NCI-H510A (cell line): ENCODE results near the gene AXIN1.
A peak's percentile ranks its signal among the peaks of the same experiment; 100 is the strongest.
"Not testable (repeated sequence)": the region's sequence is repeated elsewhere in the genome, so short reads cannot be mapped to it uniquely, and the experiment has no call there.

Experiments used
- DNase-seq: peaks from one replicate; lab custom pipeline; 2025; lab: John Stamatoyannopoulos, UW

The AXIN1 gene

GRCh38 chr16:369275-369865 lies 16.8 kb upstream of the AXIN1 start:
- DNase-seq: no peak

GRCh38 chr16:368388-369158 lies 16.1 kb upstream of the AXIN1 start:
- DNase-seq: no peak

GRCh38 chr16:367333-367903 lies 14.9 kb upstream of the AXIN1 start:
- no peak for DNase-seq

- no peak for DNase-seq
Observed at GRCh38 chr16:366476-366875, 14.0 kb upstream of the AXIN1 start.

- DNase-seq: no peak
Observed at GRCh38 chr16:364595-365491, 12.3 kb upstream of the AXIN1 start.

GRCh38 chr16:363766-364490 lies 11.4 kb upstream of the AXIN1 start:
- DNase-seq: no peak

GRCh38 chr16:363110-363765 lies 10.7 kb upstream of the AXIN1 start:
- DNase-seq: no peak

- not testable (repeated sequence) for DNase-seq
Observed at GRCh38 chr16:362702-362999, 10.1 kb upstream of the AXIN1 start.

- peak; percentile 45 for DNase-seq
Observed at GRCh38 chr16:361872-362701, 9.6 kb upstream of the AXIN1 start.

- DNase-seq: no peak
Observed at GRCh38 chr16:361341-361871, 8.9 kb upstream of the AXIN1 start.

GRCh38 chr16:360698-361336 lies 8.3 kb upstream of the AXIN1 start:
- no peak for DNase-seq

- DNase-seq: no peak
Observed at GRCh38 chr16:359871-360697, 7.6 kb upstream of the AXIN1 start.

- DNase-seq: no peak
Observed at GRCh38 chr16:359067-359763, 6.7 kb upstream of the AXIN1 start.

- DNase-seq: no peak
Observed at GRCh38 chr16:356741-357140, 4.2 kb upstream of the AXIN1 start.

GRCh38 chr16:354971-355461 lies 2.5 kb upstream of the AXIN1 start:
- DNase-seq: no peak

GRCh38 chr16:354291-354881 lies 1.9 kb upstream of the AXIN1 start:
- no peak for DNase-seq

- no peak for DNase-seq
Observed at GRCh38 chr16:353404-354290, 1.1 kb upstream of the AXIN1 start.
